ENCODE data around the gene DEFB118. TPM values are rescaled to one million over a fixed set of nuclear protein-coding genes. Genes with fewer than 3 reads are reported as not detected.

Gene DEFB118
- polyA plus RNA-seq, 1 donor (not counting 4 experiments of a cell fraction or from before 2014, with no cell fraction given) = not detected

- Histone ChIP-seq H3K4me3 (ENCODE audit: control insufficient read depth in 2 of 3, extremely low read depth in 1 of 3, insufficient read depth in 2 of 3, low read depth in 1 of 3, low read length in 3 of 3) (no peak overlapping the region), H3K4me1 (ENCODE audit: control insufficient read depth, extremely low read depth, insufficient read depth, low read length) (no peaks in the 10 kb centered on the region), H3K79me2 (ENCODE audit: control insufficient read depth, insufficient read depth, low read length) (no peaks in the 10 kb centered on the region), H3K9me1 (ENCODE audit: control insufficient read depth, extremely low read depth, insufficient read depth, low read length) (no peaks in the 10 kb centered on the region), H4K20me1 (ENCODE audit: control insufficient read depth, extremely low read depth, insufficient read depth, low read length) (no peaks in the 10 kb centered on the region), H2AFZ (ENCODE audit: control insufficient read depth, low read length) (no peak overlapping the region), H3K9me3 (ENCODE audit: control insufficient read depth, low read depth, low read length) (no peaks in the 10 kb centered on the region), H3K27ac (ENCODE audit: control insufficient read depth, insufficient read depth, low read length) (no peak overlapping the region), H3K4me2 (ENCODE audit: control insufficient read depth, extremely low read depth, insufficient read depth, low read depth, low read length) (no peak overlapping the region), H3K27me3 (ENCODE audit: control insufficient read depth, extremely low read depth, insufficient read depth, low read length) (no peaks in the 10 kb centered on the region), H3K36me3 (ENCODE audit: control insufficient read depth in 2 of 2, extremely low read depth in 1 of 2, insufficient read depth in 2 of 2, low read length in 2 of 2) (no peaks in the 10 kb centered on the region), H3K9ac (ENCODE audit: control insufficient read depth, extremely low read depth, insufficient read depth, low read length) (no peak overlapping the region)
- FAIRE-seq (no peak), DNase-seq (ENCODE audit: low read depth, low spot score) (no peak)
- TF ChIP-seq CTCF (optimal IDR thresholded peaks at IDR 0.05 in 1 of 3, IDR thresholded peaks at IDR 0.05 in 1 of 3, conservative IDR thresholded peaks at IDR 0.05 in 1 of 3; ENCODE audit: extremely low read depth in 1 of 3, insufficient read depth in 2 of 3, low read length in 3 of 3) (no peak), EZH2 (IDR thresholded peaks at IDR 0.05; ENCODE audit: low read length) (no peak)
- dilution Hi-C loops (cut with MboI; ENCODE audit: extremely low pct_ligation_motif_present, low sequenced_read_pairs) = no loop called here
Observed at GRCh38 chr20:31330893-31331292, 37.5 kb upstream of the DEFB118 start.

- TF ChIP-seq EZH2 (IDR thresholded peaks at IDR 0.05; ENCODE audit: low read length) (no peak), CTCF (optimal IDR thresholded peaks at IDR 0.05 in 1 of 3, IDR thresholded peaks at IDR 0.05 in 1 of 3, conservative IDR thresholded peaks at IDR 0.05 in 1 of 3; ENCODE audit: extremely low read depth in 1 of 3, insufficient read depth in 2 of 3, low read length in 3 of 3) (no peak)
- no peak overlapping the region for H3K4me2 ChIP-seq (ENCODE audit: control insufficient read depth, extremely low read depth, insufficient read depth, low read depth, low read length)
- H3K79me2 ChIP-seq (ENCODE audit: control insufficient read depth, insufficient read depth, low read length) = no peaks in the 10 kb centered on the region
- H3K4me3 ChIP-seq (ENCODE audit: control insufficient read depth in 2 of 3, extremely low read depth in 1 of 3, insufficient read depth in 2 of 3, low read depth in 1 of 3, low read length in 3 of 3) = no peak overlapping the region
- no peak overlapping the region for H2AFZ ChIP-seq (ENCODE audit: control insufficient read depth, low read length)
- DNase-seq (ENCODE audit: low read depth, low spot score) = no peak
- H3K27ac ChIP-seq (ENCODE audit: control insufficient read depth, insufficient read depth, low read length) = no peak overlapping the region
- no peaks in the 10 kb centered on the region for H3K4me1 ChIP-seq (ENCODE audit: control insufficient read depth, extremely low read depth, insufficient read depth, low read length)
- H3K36me3 ChIP-seq (ENCODE audit: control insufficient read depth in 2 of 2, extremely low read depth in 1 of 2, insufficient read depth in 2 of 2, low read length in 2 of 2) = no peaks in the 10 kb centered on the region
- no peaks in the 10 kb centered on the region for H3K9me1 ChIP-seq (ENCODE audit: control insufficient read depth, extremely low read depth, insufficient read depth, low read length)
- no peak overlapping the region for H3K9ac ChIP-seq (ENCODE audit: control insufficient read depth, extremely low read depth, insufficient read depth, low read length)
- H3K9me3 ChIP-seq (ENCODE audit: control insufficient read depth, low read depth, low read length) = peaks cover 3% of the 10 kb centered on the region
- no peaks in the 10 kb centered on the region for H4K20me1 ChIP-seq (ENCODE audit: control insufficient read depth, extremely low read depth, insufficient read depth, low read length)
- no peaks in the 10 kb centered on the region for H3K27me3 ChIP-seq (ENCODE audit: control insufficient read depth, extremely low read depth, insufficient read depth, low read length)
- FAIRE-seq = no peak
- dilution Hi-C loops (cut with MboI; ENCODE audit: extremely low pct_ligation_motif_present, low sequenced_read_pairs) = no loop called here
Observed at GRCh38 chr20:31341470-31341869, 26.9 kb upstream of the DEFB118 start.

All from keratinocyte (primary cell).